ENCODE data around the gene ATP2A3. TPM values are rescaled to one million over a fixed set of nuclear protein-coding genes. Genes with fewer than 3 reads are reported as not detected.

ATP2A3 gene
- total and polyA plus RNA-seq, 10 donors = 103 to 240 (median 194) TPM

GRCh38 chr17:3907483-3908216 lies 56.6 kb downstream of the ATP2A3 start:
- Histone ChIP-seq H3K4me1 (peaks cover 4 to 50% (median 28%) of the 10 kb centered on the region in 6 donors), H3K27ac (peak overlapping the region in 1 of 8 donors; percentile 16), H3K27me3 (replicated peaks in 1 of 7) (no peaks in the 10 kb centered on the region), H3K4me3 (no peak overlapping the region), H3K36me3 (peaks cover 0 to 26% (median 0%) of the 10 kb centered on the region in 6 donors), H3K9me3 (no peaks in the 10 kb centered on the region)
- TF ChIP-seq POLR2A (IDR thresholded peaks at IDR 0.05) (no peak), CTCF (IDR thresholded peaks at IDR 0.05 in 8 of 11, conservative IDR thresholded peaks at IDR 0.05 in 3 of 11) (peak in 6 of 11 experiments; percentile 10 to 37 (median 26))
- intact Hi-C loops (cut with DNase I; ENCODE audit: low total_unique reads) = no loop called here
- no peak for DNase-seq
- 76 to 89% (median 84%) methylated on average over 11 of the region's 11 CpGs for WGBS, 5 donors

- intact Hi-C loops (cut with DNase I; ENCODE audit: low total_unique reads) = no loop called here
- Histone ChIP-seq H3K4me1 (peaks cover 4 to 43% (median 21%) of the 10 kb centered on the region in 6 donors), H3K27me3 (replicated peaks in 1 of 7) (no peaks in the 10 kb centered on the region), H3K36me3 (peaks cover 0 to 34% (median 0%) of the 10 kb centered on the region in 6 donors), H3K9me3 (no peaks in the 10 kb centered on the region), H3K4me3 (no peak overlapping the region), H3K27ac (no peak overlapping the region)
- 83 to 91% (median 86%) methylated on average over 4 of the region's 4 CpGs for WGBS, 5 donors
- no peak for DNase-seq
- TF ChIP-seq CTCF (IDR thresholded peaks at IDR 0.05 in 8 of 11, conservative IDR thresholded peaks at IDR 0.05 in 3 of 11) = no peak
- TF ChIP-seq POLR2AphosphoS5 (IDR thresholded peaks at IDR 0.05) = no peak
- no peak for TF ChIP-seq POLR2A (IDR thresholded peaks at IDR 0.05)
Observed at GRCh38 chr17:3906881-3907280, 57.4 kb downstream of the ATP2A3 start.

- Histone ChIP-seq H3K4me3 (peak overlapping the region in 1 of 8 donors; percentile 34), H3K9me3 (no peaks in the 10 kb centered on the region), H3K36me3 (peaks cover 0 to 49% (median 0%) of the 10 kb centered on the region in 6 donors), H3K27me3 (replicated peaks in 1 of 7) (no peaks in the 10 kb centered on the region), H3K4me1 (peaks cover 0 to 26% (median 7%) of the 10 kb centered on the region in 6 donors), H3K27ac (peak overlapping the region in 4 of 8 donors; percentile 33 to 79 (median 56))
- WGBS, 5 donors = 55 to 79% (median 61%) methylated on average over 3 to 11 of the region's 11 CpGs
- TF ChIP-seq POLR2AphosphoS5 (IDR thresholded peaks at IDR 0.05) (peak in 2 of 3 donors; percentile 41 to 72), CTCF (IDR thresholded peaks at IDR 0.05 in 8 of 11, conservative IDR thresholded peaks at IDR 0.05 in 3 of 11) (no peak)
- no peak for DNase-seq
- intact Hi-C loops (cut with DNase I; ENCODE audit: low total_unique reads) = no loop called here
Observed at GRCh38 chr17:3905017-3905520, 59.2 kb downstream of the ATP2A3 start.

- no peaks in the 10 kb centered on the region for H3K9me3 ChIP-seq
- no peaks in the 10 kb centered on the region for H3K27me3 ChIP-seq (replicated peaks in 1 of 7)
- H3K4me3 ChIP-seq = peak overlapping the region in 1 of 8 donors; percentile 34
- H3K27ac ChIP-seq = peak overlapping the region in 3 of 8 donors; percentile 51 to 79 (median 61)
- peaks cover 0 to 55% (median 0%) of the 10 kb centered on the region in 6 donors for H3K36me3 ChIP-seq
- 36 to 78% (median 61%) methylated on average over 6 to 15 of the region's 15 CpGs for WGBS, 5 donors
- peaks cover 0 to 26% (median 7%) of the 10 kb centered on the region in 6 donors for H3K4me1 ChIP-seq
- DNase-seq = no peak
- TF ChIP-seq POLR2A (IDR thresholded peaks at IDR 0.05) (no peak), POLR2AphosphoS5 (IDR thresholded peaks at IDR 0.05) (peak; percentile 32 to 79 (median 54))
- intact Hi-C loops (cut with DNase I; ENCODE audit: low total_unique reads) = no loop called here
Observed at GRCh38 chr17:3904501-3904900, 59.7 kb downstream of the ATP2A3 start.
